NCI-H2196 (cell line): ENCODE measurements around the gene APOL2.
"Not testable (repeated sequence)": the region's sequence is repeated elsewhere in the genome, so short reads cannot be mapped to it uniquely, and the experiment has no call there.

Source experiments
- DNase-seq: peaks from one replicate; lab custom pipeline; 2025; ENCODE audit not compliant: unreplicated experiment; lab: John Stamatoyannopoulos, UW

The APOL2 gene

DNA sequence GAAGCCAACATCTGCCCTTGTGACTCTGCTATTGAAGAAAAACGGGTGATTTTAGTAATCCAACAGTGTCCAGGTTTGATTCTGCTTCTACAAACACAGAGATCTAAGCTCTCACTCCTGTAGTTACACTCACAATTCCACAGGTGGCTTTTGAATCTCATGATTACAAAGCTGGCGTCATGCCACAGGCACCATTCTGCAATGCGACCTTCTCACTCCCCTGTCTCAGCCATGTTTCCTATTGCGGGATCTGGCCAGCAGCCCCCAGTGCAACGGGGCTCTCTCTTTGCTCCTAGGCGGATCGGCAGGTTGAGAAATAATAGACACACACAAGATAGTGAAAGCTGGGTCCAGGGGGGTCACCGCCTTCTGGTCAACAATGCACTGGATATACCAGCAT is 36.4 kb downstream of the APOL2 start:
- peak; percentile 35 for DNase-seq

GRCh38 chr22:36201630-36202319 is 37.6 kb downstream of the APOL2 start, which contains the start of gene APOL4:
TSS of gene APOL4 (minus strand) at chr22:36201809. CDS start at chr22:36201734, 75 bp downstream.
- DNase-seq = peak; percentile 5

DNA sequence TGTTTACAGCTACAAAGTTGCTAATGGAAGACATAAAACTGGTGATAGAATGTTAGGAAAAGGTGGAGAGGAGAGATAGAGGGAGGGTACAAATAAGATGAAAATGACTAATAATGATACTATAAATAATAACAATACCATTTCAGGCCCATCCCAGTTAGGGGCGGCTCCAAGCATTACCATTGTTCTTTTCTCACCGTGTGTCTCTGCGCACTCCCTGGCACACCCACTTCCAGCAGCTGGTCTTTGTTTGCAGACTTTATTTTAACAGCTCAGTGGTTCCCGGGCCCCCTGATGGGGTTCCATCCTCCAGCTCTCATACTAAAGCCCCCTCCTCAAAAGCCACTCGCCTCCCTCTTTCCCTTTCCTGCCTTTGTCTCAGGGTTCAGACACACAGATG is 38.3 kb downstream of the APOL2 start:
- not testable (repeated sequence) for DNase-seq

DNA sequence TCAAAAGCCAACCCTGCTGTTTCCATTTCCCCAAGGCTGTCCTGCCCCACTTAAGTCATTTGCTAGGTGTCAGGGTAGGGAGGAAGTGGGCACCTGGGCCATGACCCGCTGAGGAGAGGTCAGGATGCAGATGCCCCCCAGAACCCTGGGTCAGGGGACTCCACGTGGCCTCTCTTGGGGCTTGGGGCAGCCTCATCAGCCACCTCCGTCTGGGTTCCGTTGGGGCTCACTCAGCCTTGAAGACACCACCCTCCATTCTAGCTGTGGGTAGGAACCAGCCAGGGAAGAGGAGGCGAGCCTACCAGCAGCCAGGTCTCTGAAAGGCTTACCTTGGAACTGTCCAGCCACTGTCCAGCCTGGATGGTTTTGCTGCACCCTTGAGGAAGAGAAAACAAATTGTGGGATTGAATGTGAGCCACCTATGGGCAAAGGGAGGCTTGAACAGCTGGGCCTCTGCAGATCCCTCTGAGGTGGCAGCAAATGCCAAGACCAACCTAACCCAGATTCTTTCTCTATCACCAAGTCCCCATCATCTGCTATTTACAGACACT is 40.3 kb downstream of the APOL2 start:
- no peak for DNase-seq

DNA sequence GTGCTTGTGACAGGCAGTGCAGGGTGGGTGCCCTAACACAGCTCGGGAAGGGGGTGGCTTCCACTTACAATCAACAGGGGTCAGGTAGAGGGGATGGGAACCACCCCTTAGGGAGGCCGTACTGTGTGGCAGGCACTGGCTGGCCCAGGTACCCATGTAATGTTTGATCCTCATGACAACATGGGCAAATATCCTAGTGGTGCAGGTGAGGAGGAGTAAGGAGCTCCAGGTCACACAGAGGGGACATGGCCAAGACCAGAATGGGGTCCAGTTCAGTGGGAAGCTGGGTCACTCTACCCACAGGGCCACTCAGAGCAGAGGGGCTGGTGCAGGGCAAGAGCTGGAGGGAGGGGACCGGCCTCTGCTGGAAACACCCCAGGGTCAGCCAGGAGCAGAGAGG is 40.8 kb downstream of the APOL2 start:
- no peak for DNase-seq

DNA sequence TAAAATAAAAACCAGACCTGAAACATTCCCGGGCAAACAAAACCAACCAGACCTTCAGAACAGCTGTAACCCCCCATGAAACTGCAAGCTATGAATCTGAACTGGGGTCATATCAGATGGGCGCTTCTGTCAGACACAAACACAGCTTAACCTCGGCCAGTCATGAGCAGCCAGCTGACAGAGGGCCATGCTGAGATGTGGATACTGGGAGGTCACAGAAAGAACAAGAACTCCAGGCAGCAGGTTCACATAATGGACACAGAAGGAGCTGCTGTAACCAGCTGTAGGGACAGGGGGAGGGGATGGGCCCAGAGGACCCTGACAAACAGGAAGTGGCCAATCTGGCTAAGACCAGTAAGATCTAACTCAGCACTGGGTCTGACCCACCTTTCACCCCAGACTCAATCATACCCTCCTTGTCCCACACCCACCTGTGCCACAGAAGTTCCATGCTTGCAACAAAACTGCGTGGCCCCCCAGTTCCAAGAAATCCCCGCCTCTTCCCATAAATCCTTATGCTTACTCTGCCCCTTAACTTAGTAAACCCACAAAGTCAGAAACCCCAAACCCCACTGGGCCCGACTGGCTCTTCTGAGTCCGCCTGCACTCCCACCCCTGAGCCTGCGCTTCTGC is 41.7 kb downstream of the APOL2 start:
- DNase-seq = no peak

- DNase-seq = no peak
These were observed 42.3 kb downstream of the APOL2 start for GRCh38 chr22:36197065-36197440.

GRCh38 chr22:36196254-36197064 is 42.9 kb downstream of the APOL2 start:
- no peak for DNase-seq

- DNase-seq = peak; percentile 27
These were observed 44.4 kb downstream of the APOL2 start for GRCh38 chr22:36194971-36195370.

DNA sequence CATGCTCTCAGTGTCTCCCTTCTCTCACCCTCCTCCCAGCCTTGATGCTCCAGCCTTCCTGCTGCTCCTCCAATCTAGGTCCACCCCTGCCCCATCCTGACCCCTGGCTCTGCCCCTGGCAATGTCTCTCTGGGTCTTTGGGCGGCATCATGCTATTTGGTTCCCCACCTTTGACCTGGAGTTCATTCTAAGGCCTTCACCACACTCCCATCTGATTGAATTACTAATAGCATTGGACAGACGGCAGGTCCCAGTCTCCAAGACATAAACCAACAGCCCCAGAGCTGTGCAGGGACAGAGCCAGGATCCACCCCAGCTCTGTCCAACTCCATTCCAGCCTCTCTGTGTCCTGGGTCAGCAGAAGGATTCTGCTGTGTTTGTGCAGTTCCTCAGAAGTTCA is 44.9 kb downstream of the APOL2 start:
- no peak for DNase-seq

DNA sequence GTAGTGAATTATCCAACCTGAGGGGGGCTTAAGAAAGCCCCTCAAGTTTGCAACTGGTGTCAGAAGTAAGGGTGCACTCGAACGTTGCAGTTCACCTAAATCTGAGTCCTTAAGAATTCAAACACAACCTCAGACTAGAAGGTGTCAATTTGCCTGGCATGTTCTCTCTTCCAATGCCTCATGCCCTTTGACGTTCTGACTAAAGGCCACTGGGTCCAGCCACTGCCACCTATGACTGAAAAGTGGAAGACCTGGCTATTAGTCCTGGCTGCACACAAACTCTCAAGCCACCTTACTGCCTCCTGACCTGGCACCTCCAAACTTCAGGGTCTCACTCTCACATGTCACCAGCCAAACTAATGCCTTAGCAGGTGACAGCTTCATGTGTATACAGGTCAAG is 45.8 kb downstream of the APOL2 start:
- DNase-seq = no peak

DNA sequence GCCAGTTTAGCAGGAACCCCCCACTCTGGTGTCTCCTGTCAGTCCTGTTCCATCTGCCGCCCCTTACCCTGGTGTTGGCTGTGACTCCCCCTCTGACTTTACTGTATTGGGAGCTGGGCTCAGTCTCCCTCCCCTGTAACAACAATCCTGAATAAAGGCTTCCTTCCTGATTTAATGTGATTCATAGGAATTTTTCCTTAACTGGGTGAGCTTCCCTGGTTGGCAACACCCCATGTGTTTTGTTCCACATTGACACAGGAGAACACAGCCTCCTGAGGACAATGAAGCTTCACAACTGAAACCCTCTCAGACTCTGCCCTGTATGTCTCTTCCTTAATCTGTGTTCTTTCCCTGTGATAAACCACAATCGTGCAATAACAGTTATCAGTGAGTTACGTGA is 46.2 kb downstream of the APOL2 start:
- no peak for DNase-seq

DNA sequence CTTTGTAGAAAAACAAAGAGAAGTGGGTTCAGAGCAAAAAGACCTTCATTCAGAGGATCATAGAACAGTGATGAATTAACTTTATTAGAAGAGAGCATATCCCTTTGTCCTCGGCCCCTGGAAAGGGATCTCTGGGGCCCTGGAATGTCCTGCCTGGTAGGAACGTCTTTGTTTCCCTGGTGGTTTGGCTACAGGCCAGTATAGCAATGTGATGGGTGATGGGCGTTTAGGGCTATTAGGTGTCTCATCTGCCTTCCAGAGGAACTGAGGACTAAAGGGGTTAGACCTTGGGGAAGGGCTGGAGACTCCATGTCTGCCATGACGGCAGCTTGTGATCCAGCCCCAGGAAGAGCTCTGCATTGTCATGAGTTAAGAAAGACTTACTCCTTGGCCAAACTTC is 46.8 kb downstream of the APOL2 start:
- DNase-seq = no peak

GRCh38 chr22:36191106-36191836 is 48.1 kb downstream of the APOL2 start:
- peak; percentile 11 for DNase-seq

DNA sequence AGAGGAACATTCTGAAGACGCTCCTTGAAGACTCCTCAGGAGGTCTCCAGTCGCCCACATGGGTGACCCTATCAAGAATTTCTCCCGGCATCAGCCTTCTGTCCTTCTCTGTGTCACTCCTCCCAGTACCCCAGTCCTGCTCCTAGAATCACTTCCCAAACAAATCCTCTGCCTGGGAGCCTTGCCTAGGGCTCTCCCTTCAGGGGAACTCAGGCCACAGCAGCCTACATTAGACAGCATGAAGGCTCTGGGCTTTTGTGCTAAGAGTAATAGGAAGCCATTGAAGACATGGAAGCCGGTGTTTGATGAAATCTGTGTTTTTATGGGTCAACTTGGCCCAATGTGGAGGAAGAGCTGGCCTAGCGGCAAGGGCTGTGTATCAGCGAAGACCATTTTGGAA is 51.5 kb downstream of the APOL2 start:
- DNase-seq = not testable (repeated sequence)

DNA sequence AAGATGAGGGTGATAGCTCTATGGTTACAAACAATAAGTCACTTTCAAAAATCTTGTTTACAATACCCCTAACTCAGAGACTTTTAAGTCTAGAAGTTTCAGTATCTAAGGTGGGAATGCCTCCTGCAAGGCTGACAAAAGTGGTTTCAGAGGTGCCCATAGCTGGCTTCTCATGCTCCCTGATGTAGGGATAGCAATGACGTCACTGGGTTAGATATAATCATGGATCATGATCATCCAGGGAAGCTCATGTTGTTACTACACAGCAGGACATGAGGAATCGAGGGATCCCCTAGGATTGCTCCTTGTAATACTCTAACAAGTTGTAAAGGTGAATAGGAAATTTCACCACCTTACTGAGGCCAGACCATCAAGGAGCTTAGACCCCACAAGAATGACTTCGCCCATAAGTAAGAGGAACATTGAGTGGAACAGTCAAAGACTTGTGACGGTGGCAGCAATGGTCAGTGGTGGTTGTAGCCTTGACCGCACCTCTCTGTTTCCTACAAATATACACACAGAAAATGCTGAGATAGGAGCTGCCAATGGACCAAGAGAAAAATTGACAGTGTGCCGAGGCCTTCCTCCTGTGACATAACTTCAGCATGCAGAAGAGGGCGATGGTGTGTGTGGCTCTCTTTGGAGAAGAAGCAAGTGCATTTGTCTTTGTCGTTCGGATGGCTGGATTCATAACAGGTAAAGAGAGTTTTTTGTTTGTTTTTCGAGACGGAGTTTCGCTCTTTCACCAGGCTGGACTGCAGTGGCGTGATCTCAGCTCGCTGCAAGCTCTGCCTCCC is 53.3 kb downstream of the APOL2 start:
- DNase-seq = no peak

DNA sequence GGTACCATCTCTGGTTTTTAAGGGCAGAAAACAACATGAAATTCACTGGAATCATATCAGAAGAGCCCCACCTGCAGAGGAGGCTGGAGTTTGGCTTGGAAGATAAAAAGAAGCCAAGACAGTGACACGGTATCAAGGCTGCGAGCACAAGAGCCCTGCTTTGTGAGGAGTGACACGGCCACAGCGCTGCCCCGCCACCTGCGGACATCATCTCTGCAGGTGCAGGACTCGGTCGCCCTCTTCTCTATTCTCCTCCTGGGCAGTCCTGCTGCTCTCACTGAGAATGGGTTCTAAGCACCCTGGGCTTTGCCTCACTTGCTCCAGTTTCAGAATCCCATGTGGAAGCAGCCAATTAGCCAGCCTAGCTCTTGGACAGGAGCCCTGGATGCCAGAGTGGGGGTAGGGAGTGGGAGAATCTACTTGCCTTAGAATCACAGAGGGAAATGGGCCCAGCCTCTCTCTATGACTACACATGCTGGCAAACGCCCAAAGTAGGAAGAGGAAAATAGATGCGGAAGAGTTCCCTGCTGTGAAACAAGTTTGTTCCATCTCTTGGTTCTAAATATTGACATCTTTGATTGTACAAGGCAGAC is 54.8 kb downstream of the APOL2 start:
- no peak for DNase-seq

GRCh38 chr22:36183446-36183845 is 55.9 kb downstream of the APOL2 start:
- DNase-seq = no peak

DNA sequence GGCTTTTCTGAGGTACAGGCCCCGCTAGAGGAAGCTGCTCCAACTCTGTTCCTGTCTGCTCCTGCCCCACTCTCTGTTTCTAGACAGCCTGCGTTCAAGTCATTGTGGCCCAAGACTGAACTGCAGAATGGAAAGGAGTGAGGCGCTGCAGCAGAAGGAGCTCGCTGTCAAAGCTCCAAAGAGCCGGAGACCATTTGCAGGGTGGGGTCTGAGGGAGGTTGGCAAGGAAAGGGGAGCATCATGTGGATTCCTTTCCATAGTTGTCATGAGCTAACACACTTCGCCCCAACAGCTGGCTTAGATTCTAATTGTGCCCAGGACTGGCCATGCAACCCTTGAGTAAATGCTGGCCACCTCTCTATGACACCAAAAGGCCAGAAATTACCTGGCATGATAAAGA is 56.5 kb downstream of the APOL2 start:
- no peak for DNase-seq

- DNase-seq = no peak
These were observed 57.3 kb downstream of the APOL2 start for GRCh38 chr22:36182056-36182455.
